SK-N-MC (cell line): ENCODE measurements around the gene PTPRZ1.

Experiments
- EZH2 ChIP-seq: fragments of 200-600 bp; sonication (generic); IDR thresholded peaks from one replicate; pipeline ENCODE4 v1.6.1; 2017; ENCODE audit warnings: antibody characterized with exemption
- POLR2AphosphoS5 ChIP-seq: IDR thresholded peaks from 2 replicates; pipeline ENCODE4 v1.6.1; 2012; ENCODE audit warnings: mild to moderate bottlenecking, low read depth, low read length, borderline replicate concordance

- TF ChIP-seq POLR2AphosphoS5 (no peak), EZH2 (no peak)
Observed at GRCh38 chr7:122082160-122082559, 209.2 kb downstream of the PTPRZ1 start.
